Testis (tissue), 2 donors: ENCODE results near the gene ZSCAN2.

Source experiments
- CTCF ChIP-seq, 3 experiments: fragments of 450-650 bp in 2 of 3; fragments of 200-600 bp in 1 of 3; sonication (generic) in 1 of 3; IDR thresholded peaks; one replicate each; pipeline ENCODE4 v1.5.1; 2016 to 2019; ENCODE audit warnings: antibody characterized with exemption in 3 of 3, mild to moderate bottlenecking in 2 of 3, moderate library complexity in 1 of 3
- POLR2A ChIP-seq: fragments of 450-650 bp; IDR thresholded peaks from one replicate; pipeline ENCODE4 v1.6.1; 2017; ENCODE audit warnings: antibody characterized with exemption, mild to moderate bottlenecking, moderate library complexity

GRCh38 chr15:84599906-84600305 is 903 bp upstream of the ZSCAN2 start:
- TF ChIP-seq POLR2A: no peak
- no peak for TF ChIP-seq CTCF (IDR thresholded peaks at IDR 0.05)
